ENCODE measurements around the gene MCM6.

DNA sequence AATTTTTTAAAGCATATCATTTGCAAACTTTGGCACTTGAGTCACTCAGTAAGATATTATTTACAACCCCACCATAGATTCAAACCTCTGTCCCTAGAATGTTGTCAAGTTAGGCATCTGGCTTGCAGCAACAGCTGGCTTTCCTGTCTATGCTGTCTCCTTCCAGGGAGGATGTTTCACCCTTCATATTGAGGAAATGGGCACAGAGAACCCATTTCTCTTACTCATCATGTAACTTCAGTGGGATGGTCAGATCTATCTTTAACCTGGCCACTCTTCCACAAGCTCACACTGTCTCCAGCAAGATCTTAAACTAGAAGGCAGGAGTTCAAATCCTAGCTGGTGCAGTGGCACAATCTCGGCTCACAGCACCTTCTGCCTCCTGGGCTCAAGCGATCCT, 55.1 kb downstream of the MCM6 start:
- TF ChIP-seq EZH2phosphoT487 (IDR thresholded peaks at IDR 0.05; ENCODE audit: borderline replicate concordance) = no peak
- TF ChIP-seq, protein P1, sequence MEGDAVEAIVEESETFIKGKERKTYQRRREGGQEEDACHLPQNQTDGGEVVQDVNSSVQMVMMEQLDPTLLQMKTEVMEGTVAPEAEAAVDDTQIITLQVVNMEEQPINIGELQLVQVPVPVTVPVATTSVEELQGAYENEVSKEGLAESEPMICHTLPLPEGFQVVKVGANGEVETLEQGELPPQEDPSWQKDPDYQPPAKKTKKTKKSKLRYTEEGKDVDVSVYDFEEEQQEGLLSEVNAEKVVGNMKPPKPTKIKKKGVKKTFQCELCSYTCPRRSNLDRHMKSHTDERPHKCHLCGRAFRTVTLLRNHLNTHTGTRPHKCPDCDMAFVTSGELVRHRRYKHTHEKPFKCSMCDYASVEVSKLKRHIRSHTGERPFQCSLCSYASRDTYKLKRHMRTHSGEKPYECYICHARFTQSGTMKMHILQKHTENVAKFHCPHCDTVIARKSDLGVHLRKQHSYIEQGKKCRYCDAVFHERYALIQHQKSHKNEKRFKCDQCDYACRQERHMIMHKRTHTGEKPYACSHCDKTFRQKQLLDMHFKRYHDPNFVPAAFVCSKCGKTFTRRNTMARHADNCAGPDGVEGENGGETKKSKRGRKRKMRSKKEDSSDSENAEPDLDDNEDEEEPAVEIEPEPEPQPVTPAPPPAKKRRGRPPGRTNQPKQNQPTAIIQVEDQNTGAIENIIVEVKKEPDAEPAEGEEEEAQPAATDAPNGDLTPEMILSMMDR (conservative IDR thresholded peaks at IDR 0.05; ENCODE audit: low read length) = no peak
